ENCODE data around the gene RBM19.

RBM19 gene

GRCh38 chr12:113857371-113857770, 108.8 kb downstream of the RBM19 start:
- DNase-seq (ENCODE audit: low read depth, low spot score): no peak

- no peak for DNase-seq (ENCODE audit: low read depth, low spot score)
These were observed 110.1 kb downstream of the RBM19 start for GRCh38 chr12:113855998-113856397.

GRCh38 chr12:113854385-113855142, 111.6 kb downstream of the RBM19 start:
- no peak for DNase-seq (ENCODE audit: low read depth, low spot score)

GRCh38 chr12:113853491-113853890, 112.6 kb downstream of the RBM19 start:
- DNase-seq (ENCODE audit: low read depth, low spot score): no peak

- DNase-seq (ENCODE audit: low read depth, low spot score): no peak
These were observed 113.2 kb downstream of the RBM19 start for GRCh38 chr12:113852695-113853490.

- DNase-seq (ENCODE audit: low read depth, low spot score): no peak
These were observed 113.9 kb downstream of the RBM19 start for GRCh38 chr12:113852264-113852663.

- no peak for DNase-seq (ENCODE audit: low read depth, low spot score)
These were observed 115.6 kb downstream of the RBM19 start for GRCh38 chr12:113850309-113851056.

- no peak for DNase-seq (ENCODE audit: low read depth, low spot score)
These were observed 118.3 kb downstream of the RBM19 start for GRCh38 chr12:113847856-113848255.

- DNase-seq (ENCODE audit: low read depth, low spot score): no peak
These were observed 119.0 kb downstream of the RBM19 start for GRCh38 chr12:113846883-113847755.

- no peak for DNase-seq (ENCODE audit: low read depth, low spot score)
These were observed 120.0 kb downstream of the RBM19 start for GRCh38 chr12:113845900-113846674.

GRCh38 chr12:113844495-113845210, 121.5 kb downstream of the RBM19 start:
- no peak for DNase-seq (ENCODE audit: low read depth, low spot score)

GRCh38 chr12:113842699-113843098, 123.4 kb downstream of the RBM19 start:
- no peak for DNase-seq (ENCODE audit: low read depth, low spot score)

- no peak for DNase-seq (ENCODE audit: low read depth, low spot score)
These were observed 124.3 kb downstream of the RBM19 start for GRCh38 chr12:113841786-113842185.

- no peak for DNase-seq (ENCODE audit: low read depth, low spot score)
These were observed 125.6 kb downstream of the RBM19 start for GRCh38 chr12:113840401-113841042.

GRCh38 chr12:113838896-113839295, 127.2 kb downstream of the RBM19 start:
- DNase-seq (ENCODE audit: low read depth, low spot score): no peak

GRCh38 chr12:113837528-113838296, 128.4 kb downstream of the RBM19 start:
- DNase-seq (ENCODE audit: low read depth, low spot score): no peak

GRCh38 chr12:113837084-113837483, 129.0 kb downstream of the RBM19 start:
- DNase-seq (ENCODE audit: low read depth, low spot score): no peak

GRCh38 chr12:113835896-113836295, 130.2 kb downstream of the RBM19 start:
- DNase-seq (ENCODE audit: low read depth, low spot score): no peak

- no peak for DNase-seq (ENCODE audit: low read depth, low spot score)
These were observed 130.7 kb downstream of the RBM19 start for GRCh38 chr12:113835433-113835832.

Measured in iPS DF 19.7 (cell line).